Measurements from ENCODE around the gene NRCAM.

Gene NRCAM

GRCh38 chr7:108134486-108134885 lies 321.8 kb downstream of the NRCAM start:
- Mint-ChIP-seq H3K27ac (no peak overlapping the region), H3K27me3 (no peaks in the 10 kb centered on the region), H3K4me3 (no peak overlapping the region), H3K9me3 (peaks cover 1% of the 10 kb centered on the region), H3K36me3 (no peaks in the 10 kb centered on the region), H3K4me1 (peaks cover 21% of the 10 kb centered on the region)
- ATAC-seq (ENCODE audit: low read depth) (no peak), DNase-seq (ENCODE audit: low spot score in 2 of 2) (no peak)

DNA sequence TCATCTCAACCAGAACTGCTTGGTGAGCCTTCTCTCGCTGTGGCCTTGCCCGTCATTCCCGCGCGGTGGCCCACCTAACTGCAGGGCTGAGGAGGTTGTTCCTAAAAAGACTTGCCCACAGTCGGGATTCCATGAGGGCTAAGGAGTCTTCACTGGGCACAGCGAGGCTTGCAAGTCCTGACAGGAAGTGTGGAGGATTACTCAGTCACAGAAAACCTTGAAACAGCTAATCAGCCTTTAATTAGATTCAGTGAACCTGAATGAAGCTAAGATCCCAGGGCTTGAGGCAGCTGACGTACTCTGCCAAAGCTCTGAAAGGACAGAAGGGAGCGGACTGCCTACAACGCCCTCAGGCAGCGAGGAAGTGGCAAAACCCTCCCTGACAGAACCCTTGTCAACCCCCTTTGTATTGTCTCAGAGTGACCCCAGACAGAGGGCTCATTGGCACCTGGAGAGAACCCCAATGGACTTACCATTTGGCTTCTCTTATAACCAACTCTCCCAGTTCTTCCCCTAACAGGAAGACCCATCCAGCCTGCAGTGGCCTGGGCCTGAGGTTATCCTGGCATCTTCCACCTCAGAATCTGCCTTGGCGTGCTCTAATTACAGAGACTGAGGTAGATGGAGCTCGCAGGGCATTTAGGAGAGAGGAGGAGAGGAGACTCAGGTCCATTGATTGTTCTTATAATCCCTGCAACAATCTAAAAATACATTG lies 323.5 kb downstream of the NRCAM start:
- H3K4me1 Mint-ChIP-seq = peaks cover 21% of the 10 kb centered on the region
- H3K9me3 Mint-ChIP-seq = peaks cover 1% of the 10 kb centered on the region
- no peaks in the 10 kb centered on the region for H3K36me3 Mint-ChIP-seq
- DNase-seq (ENCODE audit: low spot score in 2 of 2) = no peak
- H3K27ac Mint-ChIP-seq = no peak overlapping the region
- no peak overlapping the region for H3K4me3 Mint-ChIP-seq
- H3K27me3 Mint-ChIP-seq = no peaks in the 10 kb centered on the region
- no peak for ATAC-seq (ENCODE audit: low read depth)

- H3K27ac Mint-ChIP-seq = no peak within 1 kb of the TSS
- peaks cover 9% of the 10 kb centered on the region for H3K4me1 Mint-ChIP-seq
- H3K4me3 Mint-ChIP-seq = no peak within 1 kb of the TSS
- H3K27me3 Mint-ChIP-seq = no peaks in the 10 kb centered on the region
- DNase-seq (ENCODE audit: low spot score in 2 of 2) (no peak), ATAC-seq (ENCODE audit: low read depth) (no peak)
- no peaks in the 10 kb centered on the region for H3K36me3 Mint-ChIP-seq
- no peaks in the 10 kb centered on the region for H3K9me3 Mint-ChIP-seq
Measured at GRCh38 chr7:108130261-108130660, 326.0 kb downstream of the NRCAM start, which contains the start of gene LAMB4. Gene LAMB4 (minus strand): TSS chr7:108130361. CDS start chr7:108123164, 7,197 bp downstream.

DNA sequence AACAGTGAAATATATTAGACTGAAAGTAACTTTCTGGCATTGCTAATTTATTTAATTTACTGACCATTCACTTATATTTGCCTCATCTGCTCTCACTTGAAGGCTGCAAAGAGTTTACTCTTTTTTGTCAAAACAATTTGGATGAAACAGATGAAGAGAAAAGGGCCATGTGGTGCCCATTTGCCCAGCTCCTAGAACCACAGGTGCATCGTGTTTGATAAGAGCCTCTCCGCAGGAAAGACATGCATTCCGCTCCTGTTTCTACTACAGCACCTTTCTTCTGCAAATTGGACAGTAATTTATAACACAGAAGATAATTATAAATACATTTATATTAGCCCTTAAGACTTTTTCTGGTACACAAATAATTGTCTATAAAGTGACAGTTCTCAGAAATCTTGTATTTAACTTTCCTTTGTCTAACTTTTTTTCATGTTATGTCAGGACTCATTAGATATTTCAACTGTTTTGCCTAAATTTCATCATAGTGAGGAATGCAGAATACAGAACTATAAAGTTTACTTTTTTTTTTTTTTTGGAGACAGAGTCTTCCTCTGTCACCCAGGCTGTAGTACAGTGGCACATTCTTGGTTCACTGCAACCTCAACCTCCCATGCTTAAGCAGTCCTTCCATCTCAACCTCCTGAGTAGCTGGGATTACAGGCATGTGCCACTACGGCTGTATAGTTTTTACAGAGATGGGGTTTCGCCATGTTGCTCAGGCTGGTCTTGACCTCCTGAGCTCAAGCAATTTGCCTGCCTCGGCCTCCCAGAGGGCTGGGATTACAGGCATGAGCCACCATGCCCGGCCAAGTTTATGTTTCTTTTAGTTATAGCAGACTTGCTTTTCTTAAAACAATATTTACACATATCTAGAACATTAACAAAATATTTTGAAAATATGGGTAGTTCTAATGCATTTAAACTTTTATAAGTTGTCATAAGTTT lies 326.9 kb downstream of the NRCAM start:
- ATAC-seq (ENCODE audit: low read depth) (no peak), DNase-seq (ENCODE audit: low spot score in 2 of 2) (no peak)
- Mint-ChIP-seq H3K27ac (no peak overlapping the region), H3K36me3 (no peaks in the 10 kb centered on the region), H3K4me3 (no peak overlapping the region), H3K4me1 (peaks cover 7% of the 10 kb centered on the region), H3K27me3 (no peaks in the 10 kb centered on the region), H3K9me3 (no peaks in the 10 kb centered on the region)

- DNase-seq (ENCODE audit: low spot score in 2 of 2) (no peak), ATAC-seq (ENCODE audit: low read depth) (no peak)
- peaks cover 3% of the 10 kb centered on the region for H3K4me1 Mint-ChIP-seq
- H3K27ac Mint-ChIP-seq = no peak overlapping the region
- no peaks in the 10 kb centered on the region for H3K27me3 Mint-ChIP-seq
- H3K4me3 Mint-ChIP-seq = no peak overlapping the region
- H3K9me3 Mint-ChIP-seq = no peaks in the 10 kb centered on the region
- H3K36me3 Mint-ChIP-seq = no peaks in the 10 kb centered on the region
Measured at GRCh38 chr7:108128514-108128913, 327.7 kb downstream of the NRCAM start.

DNA sequence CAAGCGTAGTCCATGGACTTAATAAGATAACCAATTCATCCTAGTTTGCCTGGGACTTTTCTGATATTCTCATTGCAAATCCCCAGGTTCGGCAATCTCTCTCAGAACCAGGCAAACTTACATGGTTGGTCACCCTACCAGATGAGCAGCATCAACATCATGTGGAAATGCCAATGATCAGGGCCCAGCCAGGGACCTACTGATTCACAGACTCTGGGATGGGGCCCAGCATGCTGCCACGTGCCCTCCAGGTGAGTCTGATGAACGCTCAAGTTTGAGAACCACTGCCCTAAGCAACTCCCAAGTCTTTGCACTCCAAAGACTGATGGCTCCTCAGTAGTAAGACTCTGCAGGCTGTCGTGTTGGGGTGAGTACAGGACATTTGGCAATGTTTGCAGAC lies 328.8 kb downstream of the NRCAM start:
- Mint-ChIP-seq H3K4me3 (no peak overlapping the region), H3K27me3 (no peaks in the 10 kb centered on the region), H3K4me1 (peaks cover 3% of the 10 kb centered on the region), H3K27ac (no peak overlapping the region), H3K9me3 (no peaks in the 10 kb centered on the region), H3K36me3 (no peaks in the 10 kb centered on the region)
- no peak for DNase-seq (ENCODE audit: low spot score in 2 of 2)
- ATAC-seq (ENCODE audit: low read depth) = no peak

- Mint-ChIP-seq H3K27me3 (no peaks in the 10 kb centered on the region), H3K4me3 (no peak overlapping the region), H3K36me3 (no peaks in the 10 kb centered on the region), H3K27ac (no peak overlapping the region), H3K9me3 (no peaks in the 10 kb centered on the region), H3K4me1 (peaks cover 5% of the 10 kb centered on the region)
- DNase-seq (ENCODE audit: low spot score in 2 of 2) = no peak
- ATAC-seq (ENCODE audit: low read depth) = no peak
Measured at GRCh38 chr7:108124820-108125219, 331.4 kb downstream of the NRCAM start.

DNA sequence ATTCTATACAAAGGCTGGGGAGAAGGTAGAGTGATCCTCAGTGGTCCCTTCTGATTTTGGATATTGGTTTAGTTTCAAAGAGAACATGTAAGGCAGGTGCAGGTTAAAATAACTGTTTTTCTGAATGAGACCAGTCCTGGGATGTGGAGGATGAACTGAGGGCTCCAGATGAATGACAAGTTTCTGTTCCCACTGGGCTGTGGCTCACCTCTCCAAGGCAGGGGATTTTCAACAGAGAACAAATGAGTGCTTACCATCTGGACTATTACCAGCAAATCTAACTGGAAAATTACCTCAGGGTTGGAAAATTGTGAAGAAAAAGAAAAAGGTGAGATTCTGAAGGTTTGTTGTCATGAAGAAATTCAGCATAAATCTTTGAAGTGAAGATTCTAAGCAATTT lies 334.1 kb downstream of the NRCAM start:
- H3K36me3 Mint-ChIP-seq = no peaks in the 10 kb centered on the region
- H3K4me3 Mint-ChIP-seq = no peak overlapping the region
- ATAC-seq (ENCODE audit: low read depth) = no peak
- H3K27ac Mint-ChIP-seq = peak overlapping the region; percentile 16
- peaks cover 5% of the 10 kb centered on the region for H3K4me1 Mint-ChIP-seq
- no peaks in the 10 kb centered on the region for H3K9me3 Mint-ChIP-seq
- peaks cover 1% of the 10 kb centered on the region for H3K27me3 Mint-ChIP-seq
- no peak for DNase-seq (ENCODE audit: low spot score in 2 of 2)

DNA sequence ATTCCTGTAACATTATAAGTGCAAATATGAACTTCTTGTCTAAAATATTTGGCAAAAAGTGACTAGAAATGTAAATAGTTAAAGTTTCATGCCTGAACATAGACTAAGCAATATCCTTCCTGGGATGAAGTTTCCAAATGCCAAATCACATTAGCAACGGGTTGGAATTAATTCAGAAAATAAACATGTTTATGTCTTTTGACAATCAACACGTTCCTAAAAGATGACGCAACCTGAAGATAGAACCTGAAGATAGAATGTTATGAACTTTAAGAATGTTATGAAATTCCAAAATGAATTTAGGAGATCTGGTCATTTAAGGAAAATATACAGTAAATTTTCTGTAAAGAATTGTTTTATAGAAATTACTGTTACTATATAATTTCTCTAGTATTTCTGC lies 335.3 kb downstream of the NRCAM start:
- ATAC-seq (ENCODE audit: low read depth) (no peak), DNase-seq (ENCODE audit: low spot score in 2 of 2) (no peak)
- H3K9me3 Mint-ChIP-seq = no peaks in the 10 kb centered on the region
- peaks cover 5% of the 10 kb centered on the region for H3K4me1 Mint-ChIP-seq
- H3K27ac Mint-ChIP-seq = no peak overlapping the region
- H3K36me3 Mint-ChIP-seq = no peaks in the 10 kb centered on the region
- no peak overlapping the region for H3K4me3 Mint-ChIP-seq
- peaks cover 1% of the 10 kb centered on the region for H3K27me3 Mint-ChIP-seq

DNA sequence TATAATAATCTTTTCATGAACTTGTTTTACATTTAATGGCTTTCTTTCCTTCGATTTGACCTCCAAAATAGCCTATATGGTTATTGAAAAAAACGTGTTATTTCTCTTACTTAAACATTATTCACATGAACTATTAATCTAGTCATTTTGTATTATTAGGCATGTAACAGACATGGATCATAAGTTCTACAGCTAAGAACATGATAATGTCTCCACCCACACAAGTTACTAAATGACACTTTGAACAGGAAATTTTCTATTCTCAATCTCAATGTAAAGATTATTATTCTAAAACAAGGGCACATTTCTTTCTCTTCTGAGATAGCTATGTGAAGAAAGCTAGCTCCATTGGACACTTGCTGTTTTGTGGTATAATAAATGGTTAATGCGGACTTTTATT lies 336.0 kb downstream of the NRCAM start:
- Mint-ChIP-seq H3K4me1 (peaks cover 5% of the 10 kb centered on the region), H3K27me3 (peaks cover 1% of the 10 kb centered on the region)

GRCh38 chr7:108118959-108119358 lies 337.3 kb downstream of the NRCAM start:
- DNase-seq (ENCODE audit: low spot score in 2 of 2) = no peak
- Mint-ChIP-seq H3K4me1 (peaks cover 2% of the 10 kb centered on the region), H3K4me3 (no peak overlapping the region), H3K36me3 (no peaks in the 10 kb centered on the region), H3K27ac (no peak overlapping the region), H3K9me3 (no peaks in the 10 kb centered on the region), H3K27me3 (peaks cover 1% of the 10 kb centered on the region)
- no peak for ATAC-seq (ENCODE audit: low read depth)

More for the DNA sequence above, 336.0 kb downstream of the NRCAM start:
- ATAC-seq (ENCODE audit: low read depth) (no peak), DNase-seq (ENCODE audit: low spot score in 2 of 2) (no peak)
- Mint-ChIP-seq H3K4me3 (no peak overlapping the region), H3K27ac (no peak overlapping the region), H3K9me3 (no peaks in the 10 kb centered on the region), H3K36me3 (no peaks in the 10 kb centered on the region)

DNA sequence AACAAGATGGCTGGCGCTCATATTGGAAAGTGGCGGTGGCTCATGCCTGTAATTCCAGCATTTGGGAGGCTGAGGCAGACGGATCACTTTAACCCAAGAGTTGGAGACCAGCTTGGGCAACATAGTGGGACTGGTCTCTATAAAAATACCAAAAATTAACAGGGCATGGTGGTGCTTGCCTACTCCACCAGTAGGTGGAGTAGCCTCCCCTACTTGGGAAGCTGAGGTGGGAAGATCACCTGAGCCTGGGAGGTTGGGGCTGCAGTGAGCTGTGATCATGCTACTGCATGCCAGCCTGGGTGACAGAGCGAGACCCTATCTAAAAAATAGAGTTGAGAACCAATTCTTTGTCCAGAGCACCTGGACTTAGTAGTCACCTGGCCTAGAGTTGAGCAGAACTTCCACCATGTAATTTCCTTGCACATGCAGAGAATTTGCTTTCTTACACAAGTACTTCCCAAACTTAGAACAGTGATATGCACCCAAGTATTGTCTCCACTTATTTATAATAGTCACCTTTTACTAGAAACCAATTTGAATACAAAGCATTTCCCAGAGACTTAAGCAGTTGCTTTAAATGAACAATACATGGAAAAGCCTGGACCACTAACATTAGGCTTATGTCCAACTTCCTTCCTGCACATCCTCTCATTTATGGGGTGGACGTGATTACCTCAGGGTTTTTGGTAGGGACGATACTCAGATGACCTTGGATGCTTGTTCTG lies 342.0 kb downstream of the NRCAM start:
- H3K4me1 Mint-ChIP-seq = no peaks in the 10 kb centered on the region
- DNase-seq (ENCODE audit: low spot score in 2 of 2) = peak; percentile 9 to 15
- H3K9me3 Mint-ChIP-seq = no peaks in the 10 kb centered on the region
- H3K4me3 Mint-ChIP-seq = no peak overlapping the region
- H3K27me3 Mint-ChIP-seq = peaks cover 1% of the 10 kb centered on the region
- peak; percentile 65 for ATAC-seq (ENCODE audit: low read depth)
- H3K36me3 Mint-ChIP-seq = no peaks in the 10 kb centered on the region
- H3K27ac Mint-ChIP-seq = no peak overlapping the region

GRCh38 chr7:108112683-108113082 lies 343.6 kb downstream of the NRCAM start:
- no peaks in the 10 kb centered on the region for H3K9me3 Mint-ChIP-seq
- peaks cover 1% of the 10 kb centered on the region for H3K27me3 Mint-ChIP-seq
- H3K4me3 Mint-ChIP-seq = no peak overlapping the region
- DNase-seq (ENCODE audit: low spot score in 2 of 2) (no peak), ATAC-seq (ENCODE audit: low read depth) (no peak)
- no peaks in the 10 kb centered on the region for H3K36me3 Mint-ChIP-seq
- no peaks in the 10 kb centered on the region for H3K4me1 Mint-ChIP-seq
- H3K27ac Mint-ChIP-seq = no peak overlapping the region

All from memory B cell (primary cell).